Activated CD4-positive, alpha-beta T cell treated with anti-CD3 and anti-CD28 coated beads, Interleukin-2, amount 10 ng/mL, durations not matched to agents 24 days and 14 days (primary cell): ENCODE measurements around the gene CCDC142. TPM values are rescaled to one million over a fixed set of nuclear protein-coding genes. Genes with fewer than 3 reads are reported as not detected.
"Not testable (repeated sequence)": the region's sequence is repeated elsewhere in the genome, so short reads cannot be mapped to it uniquely, and the experiment has no call there.

ENCODE experiments used
- DNase-seq: peaks from one replicate; pipeline ENCODE4 v3.0.0; 2022
- H3K27ac Mint-ChIP-seq: one replicate; pipeline ENCODE4 v1.8.0; 2022; ENCODE audit warnings: mild to moderate bottlenecking, mixed read lengths
- H3K27me3 Mint-ChIP-seq: one replicate; pipeline ENCODE4 v1.8.0; 2022; ENCODE audit warnings: mixed read lengths
- H3K36me3 Mint-ChIP-seq: one replicate; pipeline ENCODE4 v1.8.0; 2022; ENCODE audit warnings: low read depth, mild to moderate bottlenecking, mixed read lengths
- H3K4me1 Mint-ChIP-seq: one replicate; pipeline ENCODE4 v1.8.0; 2021; ENCODE audit warnings: mixed read lengths
- H3K4me3 Mint-ChIP-seq: one replicate; pipeline ENCODE4 v1.8.0; 2022; ENCODE audit warnings: mild to moderate bottlenecking, moderate library complexity, mixed read lengths
- H3K9me3 Mint-ChIP-seq: one replicate; pipeline ENCODE4 v1.8.0; 2021; ENCODE audit warnings: mixed read lengths
- intact Hi-C: fragments of 100-400 bp; cut with micrococcal nuclease; formaldehyde crosslinking; loops from one replicate; pipeline ENCODE4 v1.15.1; 2023
- total RNA-seq: library from RNA; stranded (reverse); gene quantifications from 2 replicates; pipeline ENCODE4 v1.2.3, GENCODE V29; 2022

Gene CCDC142
- total RNA-seq, 1 donor from 2014 or later = 26.9 TPM

DNA sequence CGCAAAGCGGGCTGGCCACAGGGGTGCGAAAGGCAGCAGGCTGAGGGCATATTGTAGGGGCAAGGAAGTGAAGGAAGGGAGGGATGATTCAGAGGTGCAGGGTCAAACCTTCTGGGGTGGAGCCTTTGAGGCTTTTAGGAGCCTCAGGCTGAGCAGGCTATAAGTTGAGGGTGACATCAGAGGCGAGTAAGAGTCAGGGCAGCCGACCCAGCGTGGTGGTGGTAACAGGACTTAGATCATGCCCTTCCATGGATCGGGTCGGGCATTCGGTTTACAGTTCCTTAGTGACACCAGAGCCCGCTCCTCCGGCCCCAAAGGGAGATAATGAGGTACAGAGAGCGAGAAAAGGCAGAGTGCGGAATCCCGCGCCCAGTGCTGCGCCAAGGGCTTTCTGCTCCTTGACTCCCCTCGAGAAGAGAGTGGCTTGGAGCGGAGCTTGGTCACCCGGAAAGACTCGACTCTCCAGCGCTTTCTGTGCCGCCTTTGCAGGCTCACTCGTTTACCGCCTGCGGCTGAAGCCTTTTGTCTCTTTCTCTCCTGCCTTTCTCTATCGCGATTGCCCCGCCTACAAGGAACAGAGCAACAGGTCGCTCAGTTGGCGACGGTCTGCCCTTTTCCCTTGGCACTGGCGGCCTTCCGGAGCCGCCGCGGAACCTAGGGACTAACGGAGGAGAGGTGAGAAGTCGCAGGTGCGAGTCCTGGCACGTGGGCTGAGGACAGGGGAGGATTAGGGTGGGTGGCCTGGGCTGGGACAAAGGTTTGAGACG lies 15.9 kb upstream of the CCDC142 start:
- H3K4me3 Mint-ChIP-seq = peak overlapping the region; percentile 95
- peak overlapping the region; percentile 86 for H3K27ac Mint-ChIP-seq
- peaks cover 37% of the 10 kb centered on the region for H3K36me3 Mint-ChIP-seq
- peaks cover 47% of the 10 kb centered on the region for H3K27me3 Mint-ChIP-seq
- intact Hi-C loops = loop anchor here (1.0 to 2.0 kb wide), 4 partner anchors 16 to 89 kb away; partner anchors contain the start of genes AUP1, CCDC142, HTRA2 and TTC31
- no peaks in the 10 kb centered on the region for H3K9me3 Mint-ChIP-seq
- peaks cover 27% of the 10 kb centered on the region for H3K4me1 Mint-ChIP-seq
- peak; percentile 82 for DNase-seq

DNA sequence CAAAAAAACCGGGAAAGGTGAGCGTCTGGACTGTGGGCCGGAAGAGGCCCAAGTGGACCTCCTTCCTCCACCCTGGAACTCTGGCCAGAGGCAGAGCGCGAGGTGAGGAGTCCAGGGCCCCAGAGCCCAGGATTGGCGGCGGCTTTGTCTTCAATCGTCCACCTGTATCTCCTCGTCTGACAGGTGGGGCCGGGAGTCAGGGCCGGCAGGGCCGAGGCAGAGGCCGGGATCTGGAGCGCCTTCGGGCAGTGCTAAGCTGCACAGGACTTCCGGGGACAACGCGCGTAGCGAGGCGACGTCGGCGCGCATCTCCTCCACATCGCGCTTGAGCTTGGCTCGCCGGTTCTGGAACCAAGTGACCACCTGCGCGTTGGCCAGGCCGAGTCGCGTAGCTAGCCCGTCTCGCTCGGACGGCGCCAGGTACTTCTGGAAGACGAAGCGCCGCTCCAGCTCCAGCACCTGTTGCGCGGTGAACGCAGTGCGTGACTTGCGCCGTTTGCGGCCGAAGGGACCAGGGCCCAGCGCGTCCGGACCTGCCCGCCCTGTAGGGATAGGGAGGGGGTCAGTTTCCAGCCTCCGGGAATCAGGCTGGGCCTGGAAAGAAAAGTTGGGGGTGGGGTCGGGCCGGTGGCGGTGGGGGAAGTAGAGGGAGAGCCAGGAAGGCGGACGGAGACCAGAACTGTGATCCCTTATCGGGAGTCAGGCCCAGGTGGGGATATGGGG lies 15.1 kb upstream of the CCDC142 start:
- Mint-ChIP-seq H3K27ac (peak overlapping the region; percentile 86), H3K4me3 (peak overlapping the region; percentile 95), H3K27me3 (peaks cover 44% of the 10 kb centered on the region), H3K9me3 (no peaks in the 10 kb centered on the region), H3K36me3 (peaks cover 39% of the 10 kb centered on the region), H3K4me1 (peaks cover 20% of the 10 kb centered on the region)
- intact Hi-C loops = loop anchor here (1.0 to 2.0 kb wide), 3 partner anchors 15 to 89 kb away; partner anchors contain the start of genes AUP1, CCDC142, HTRA2 and TTC31
- DNase-seq = peak; percentile 83

DNA sequence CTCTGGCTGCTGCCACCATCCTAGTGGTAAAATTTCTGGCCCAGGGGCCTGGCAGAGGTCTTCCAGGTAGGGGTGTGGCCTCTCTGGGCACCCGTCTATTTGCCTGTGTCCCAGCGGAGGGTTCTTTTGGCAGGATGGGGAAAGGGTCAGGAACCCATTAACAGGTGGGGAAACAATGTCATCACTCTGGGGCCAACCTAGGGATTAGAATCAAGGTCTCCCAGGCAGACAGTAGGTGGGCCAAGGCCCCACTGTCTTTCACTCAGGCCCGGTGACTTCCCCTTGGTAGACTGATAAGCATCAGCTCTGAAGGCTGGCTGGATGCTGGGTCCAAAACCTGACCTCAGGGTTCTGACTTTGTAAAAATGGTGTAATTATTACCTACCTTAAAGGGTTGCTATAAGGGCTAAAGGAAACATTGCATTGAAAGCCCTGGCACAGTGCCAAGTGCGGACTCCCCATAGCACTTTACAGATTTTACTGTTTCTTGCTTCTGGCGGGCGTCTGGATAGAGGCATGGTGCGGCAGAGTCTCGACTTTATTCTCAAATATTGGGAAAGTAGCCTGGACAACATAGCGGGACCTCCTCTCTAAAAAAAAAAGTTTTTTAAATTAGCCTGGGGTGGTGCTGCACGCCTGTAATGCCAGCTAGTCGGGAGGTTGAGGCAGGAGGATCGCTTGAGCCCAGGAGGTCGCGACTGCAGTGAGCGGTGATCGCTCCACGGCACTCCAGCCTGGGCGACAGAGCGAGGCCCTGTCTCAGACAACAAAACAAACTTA lies 14.4 kb upstream of the CCDC142 start:
- intact Hi-C loops = no loop called here
- Mint-ChIP-seq H3K4me3 (peak overlapping the region; percentile 95), H3K4me1 (peaks cover 16% of the 10 kb centered on the region), H3K27me3 (peaks cover 38% of the 10 kb centered on the region), H3K27ac (no peak overlapping the region), H3K9me3 (no peaks in the 10 kb centered on the region), H3K36me3 (peaks cover 45% of the 10 kb centered on the region)
- no peak for DNase-seq

DNA sequence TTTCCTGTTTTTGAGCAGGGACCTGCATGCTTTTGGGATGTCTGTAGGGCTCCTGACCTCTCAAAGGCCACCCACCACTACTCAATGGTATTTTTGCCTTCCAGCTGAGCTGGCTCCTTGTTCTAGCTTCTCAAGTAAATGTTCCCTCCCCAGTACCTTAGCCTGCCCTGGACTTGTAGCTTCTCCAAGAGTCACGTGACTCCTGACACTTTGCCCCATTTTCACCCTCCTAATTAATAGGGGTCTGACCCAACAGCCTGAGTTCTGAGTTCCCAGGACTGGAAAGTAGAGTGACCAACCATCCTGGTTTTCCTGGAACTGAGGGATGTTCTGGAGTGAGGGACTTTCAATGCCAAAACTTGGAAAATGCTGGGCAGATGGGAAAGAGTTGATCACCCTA lies 12.6 kb upstream of the CCDC142 start:
- no peak for DNase-seq
- intact Hi-C loops = no loop called here
- no peak overlapping the region for H3K4me3 Mint-ChIP-seq
- peaks cover 47% of the 10 kb centered on the region for H3K36me3 Mint-ChIP-seq
- no peak overlapping the region for H3K27ac Mint-ChIP-seq
- H3K4me1 Mint-ChIP-seq = peaks cover 9% of the 10 kb centered on the region
- peaks cover 20% of the 10 kb centered on the region for H3K27me3 Mint-ChIP-seq
- no peaks in the 10 kb centered on the region for H3K9me3 Mint-ChIP-seq

DNA sequence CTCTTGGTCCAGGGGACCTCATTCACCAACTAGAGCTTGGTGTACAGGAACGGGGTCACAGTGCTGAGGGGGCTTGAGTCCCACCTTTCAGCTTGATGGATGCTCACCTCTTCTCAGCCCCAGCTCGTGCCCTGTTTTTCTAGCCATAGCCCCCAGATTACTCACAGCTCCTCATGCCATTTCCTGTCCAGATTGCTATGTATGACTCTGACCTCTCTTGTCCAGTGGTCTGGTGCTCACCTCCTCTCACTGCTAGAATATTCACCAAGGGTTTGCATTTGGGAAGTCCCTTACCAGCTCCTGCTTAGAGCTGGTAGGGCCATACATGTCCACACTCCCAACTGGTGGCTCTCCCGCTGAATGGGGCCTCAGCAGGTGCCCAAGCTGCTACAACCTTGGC lies 10.7 kb upstream of the CCDC142 start:
- Mint-ChIP-seq H3K27me3 (peaks cover 6% of the 10 kb centered on the region), H3K4me1 (peaks cover 6% of the 10 kb centered on the region), H3K9me3 (no peaks in the 10 kb centered on the region), H3K27ac (no peak overlapping the region), H3K36me3 (peaks cover 52% of the 10 kb centered on the region), H3K4me3 (no peak overlapping the region)
- intact Hi-C loops = no loop called here
- no peak for DNase-seq

DNA sequence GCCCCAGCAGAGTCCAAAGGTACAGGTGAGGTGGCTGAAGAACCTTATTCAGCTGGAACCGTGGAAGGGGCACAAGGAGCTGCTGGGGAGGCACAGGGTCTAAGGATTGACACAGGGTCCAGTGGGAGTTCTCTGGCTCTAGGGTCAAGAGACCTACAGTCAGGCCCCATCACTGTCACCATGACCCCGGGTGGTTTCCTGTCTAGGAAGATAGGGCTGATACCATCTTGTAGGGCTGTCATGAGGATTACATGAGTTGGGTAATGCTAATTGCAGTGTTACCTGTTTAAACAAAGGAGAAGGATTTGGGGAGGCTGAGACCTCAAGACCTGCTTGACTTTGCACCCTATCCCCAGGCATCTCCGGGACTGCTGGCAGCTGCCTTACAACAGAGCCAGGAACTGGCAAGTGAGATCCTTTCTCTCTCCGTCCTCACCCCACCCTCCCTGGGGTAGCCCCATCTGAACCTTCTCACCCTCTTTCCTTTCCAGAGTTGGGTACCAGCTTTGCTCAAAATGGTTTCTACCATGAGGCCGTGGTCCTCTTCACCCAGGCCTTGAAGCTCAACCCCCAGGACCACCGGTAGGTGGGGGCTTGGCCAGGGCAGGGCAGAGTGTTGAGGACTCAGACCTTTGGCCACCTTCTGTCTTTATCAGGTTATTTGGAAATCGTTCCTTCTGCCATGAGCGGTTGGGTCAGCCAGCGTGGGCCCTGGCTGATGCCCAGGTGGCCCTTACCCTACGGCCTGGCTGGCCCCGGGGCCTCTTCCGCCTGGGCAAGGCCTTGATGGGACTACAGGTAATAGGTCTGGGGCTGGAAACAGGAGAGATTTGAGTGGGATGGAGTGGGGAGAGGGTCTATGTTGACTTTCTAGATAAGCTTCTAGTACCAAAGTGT lies 9.1 kb upstream of the CCDC142 start:
- intact Hi-C loops = no loop called here
- peaks cover 3% of the 10 kb centered on the region for H3K4me1 Mint-ChIP-seq
- no peaks in the 10 kb centered on the region for H3K9me3 Mint-ChIP-seq
- DNase-seq = no peak
- peaks cover 49% of the 10 kb centered on the region for H3K36me3 Mint-ChIP-seq
- no peak overlapping the region for H3K27ac Mint-ChIP-seq
- no peaks in the 10 kb centered on the region for H3K27me3 Mint-ChIP-seq
- H3K4me3 Mint-ChIP-seq = no peak overlapping the region

DNA sequence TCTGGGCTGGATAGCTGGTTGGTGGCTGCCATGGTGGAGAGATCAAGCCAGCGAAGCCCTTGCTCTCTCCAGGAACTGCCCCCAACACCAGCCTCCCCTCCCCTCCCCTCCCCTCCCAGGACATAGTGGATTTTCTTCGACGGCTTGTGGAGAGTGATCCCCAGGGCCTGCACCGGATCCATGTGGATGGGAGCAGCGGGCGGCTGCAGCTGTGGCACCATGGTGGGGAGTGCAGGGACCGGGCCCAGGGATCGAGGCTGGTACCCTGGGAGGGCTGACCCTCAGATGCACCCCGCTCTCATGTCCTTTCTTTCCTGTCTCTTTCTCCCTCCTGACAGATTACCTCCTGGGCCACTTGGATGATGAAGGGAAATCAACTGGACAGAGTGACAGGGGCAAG lies 7.1 kb upstream of the CCDC142 start:
- H3K4me3 Mint-ChIP-seq = no peak overlapping the region
- H3K36me3 Mint-ChIP-seq = peaks cover 51% of the 10 kb centered on the region
- no peaks in the 10 kb centered on the region for H3K27me3 Mint-ChIP-seq
- intact Hi-C loops = no loop called here
- H3K9me3 Mint-ChIP-seq = no peaks in the 10 kb centered on the region
- H3K4me1 Mint-ChIP-seq = peaks cover 6% of the 10 kb centered on the region
- no peak for DNase-seq
- no peak overlapping the region for H3K27ac Mint-ChIP-seq

DNA sequence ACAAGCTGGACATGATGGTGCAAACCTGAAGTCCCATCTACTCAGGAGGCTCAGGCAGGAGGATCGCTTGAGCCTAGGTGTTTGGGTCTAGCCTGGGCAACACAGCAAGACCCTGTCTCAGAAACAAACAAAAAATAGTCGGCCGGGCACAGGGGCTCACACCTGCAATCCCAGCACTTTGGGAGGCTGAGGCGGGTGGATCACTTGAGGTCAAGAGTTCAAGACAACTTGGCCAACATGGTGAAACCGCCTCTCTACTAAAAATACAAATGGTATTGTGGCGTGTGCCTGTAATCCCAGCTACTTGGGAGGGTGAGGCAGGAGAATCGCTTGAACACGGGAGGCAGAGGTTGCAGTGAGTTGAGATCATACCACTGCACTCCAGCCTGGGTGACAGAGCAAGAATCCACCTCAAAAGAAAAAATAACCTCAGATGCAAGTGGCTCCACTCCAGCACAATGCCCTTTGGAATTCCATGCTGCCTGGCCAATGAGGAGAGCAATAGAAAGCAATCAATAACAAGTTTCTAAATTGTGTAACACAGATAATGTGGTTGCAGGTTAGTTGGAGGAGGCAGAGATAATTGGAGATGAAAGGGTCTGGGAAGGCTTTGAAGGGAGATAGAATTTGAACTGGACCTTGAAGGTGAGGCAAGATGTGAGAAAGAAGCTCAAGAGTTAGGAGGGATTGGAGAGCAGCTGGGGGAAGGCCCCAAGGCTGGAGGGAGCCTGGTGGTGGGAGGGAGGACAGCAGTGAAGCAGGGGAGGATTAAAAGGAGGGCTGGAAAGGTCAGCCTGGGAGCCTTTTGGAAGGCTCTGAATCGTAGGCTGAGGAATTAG lies 6.1 kb upstream of the CCDC142 start:
- no peak overlapping the region for H3K27ac Mint-ChIP-seq
- no peaks in the 10 kb centered on the region for H3K9me3 Mint-ChIP-seq
- H3K36me3 Mint-ChIP-seq = peaks cover 46% of the 10 kb centered on the region
- DNase-seq = no peak
- no peaks in the 10 kb centered on the region for H3K27me3 Mint-ChIP-seq
- intact Hi-C loops = no loop called here
- no peak overlapping the region for H3K4me3 Mint-ChIP-seq
- H3K4me1 Mint-ChIP-seq = peaks cover 10% of the 10 kb centered on the region

DNA sequence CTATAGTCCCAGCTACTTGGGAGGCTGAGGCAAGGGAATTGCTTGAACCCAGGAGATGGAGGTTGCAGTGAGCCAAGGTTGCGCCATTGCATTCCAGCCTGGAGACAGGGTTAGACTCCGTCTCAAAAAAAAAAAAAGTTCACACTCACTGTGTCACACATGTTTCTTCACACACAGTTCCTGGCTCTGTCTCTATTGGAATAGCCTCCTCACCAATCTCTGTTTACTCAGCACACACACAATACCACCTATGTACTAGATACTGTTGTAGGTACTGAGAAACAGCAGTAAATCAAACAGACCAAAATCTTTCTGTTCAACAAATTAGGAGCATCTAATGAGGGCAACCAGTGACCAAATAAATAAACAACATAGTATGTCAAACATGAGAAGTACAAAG lies 3.3 kb upstream of the CCDC142 start:
- Mint-ChIP-seq H3K27ac (no peak overlapping the region), H3K4me3 (no peak overlapping the region), H3K27me3 (no peaks in the 10 kb centered on the region), H3K4me1 (peaks cover 22% of the 10 kb centered on the region), H3K36me3 (peaks cover 29% of the 10 kb centered on the region), H3K9me3 (no peaks in the 10 kb centered on the region)
- DNase-seq = no peak
- intact Hi-C loops = no loop called here

DNA sequence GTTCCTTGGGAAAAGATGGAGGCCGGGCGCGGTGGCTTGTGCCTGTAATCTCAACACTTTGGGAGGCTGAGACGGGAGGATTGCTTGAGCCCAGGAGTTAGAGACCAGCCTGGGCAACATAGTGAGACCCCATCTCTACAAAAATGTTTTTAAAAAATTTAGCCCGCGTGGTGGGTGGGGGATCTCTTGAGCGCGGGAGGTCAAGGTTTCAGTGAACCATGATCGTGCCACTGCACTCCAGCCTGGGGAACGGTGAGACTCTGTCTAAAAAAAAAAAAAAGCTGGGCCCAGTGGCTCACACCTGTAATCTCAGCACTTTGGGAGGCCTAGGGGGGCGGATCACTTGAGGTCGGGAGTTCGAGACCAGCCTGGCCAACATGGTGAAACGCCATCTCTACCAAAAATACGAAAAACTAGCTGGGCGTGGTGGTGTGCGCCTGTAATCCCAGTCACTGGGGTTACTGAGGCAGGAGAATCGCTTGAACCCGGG lies 922 bp upstream of the CCDC142 start:
- Mint-ChIP-seq H3K4me1 (peaks cover 33% of the 10 kb centered on the region), H3K27ac (peak overlapping the region; percentile 99), H3K36me3 (peaks cover 30% of the 10 kb centered on the region), H3K4me3 (peak overlapping the region; percentile 91)
- peak; percentile 56 for DNase-seq
- H3K27me3 Mint-ChIP-seq, H3K9me3 Mint-ChIP-seq: not testable (repeated sequence)
- intact Hi-C loops = loop anchor here (1.0 to 2.0 kb wide), 6 partner anchors 15 to 746 kb away; partner anchors contain the start of genes AUP1, C2orf81, HTRA2 and INO80B

DNA sequence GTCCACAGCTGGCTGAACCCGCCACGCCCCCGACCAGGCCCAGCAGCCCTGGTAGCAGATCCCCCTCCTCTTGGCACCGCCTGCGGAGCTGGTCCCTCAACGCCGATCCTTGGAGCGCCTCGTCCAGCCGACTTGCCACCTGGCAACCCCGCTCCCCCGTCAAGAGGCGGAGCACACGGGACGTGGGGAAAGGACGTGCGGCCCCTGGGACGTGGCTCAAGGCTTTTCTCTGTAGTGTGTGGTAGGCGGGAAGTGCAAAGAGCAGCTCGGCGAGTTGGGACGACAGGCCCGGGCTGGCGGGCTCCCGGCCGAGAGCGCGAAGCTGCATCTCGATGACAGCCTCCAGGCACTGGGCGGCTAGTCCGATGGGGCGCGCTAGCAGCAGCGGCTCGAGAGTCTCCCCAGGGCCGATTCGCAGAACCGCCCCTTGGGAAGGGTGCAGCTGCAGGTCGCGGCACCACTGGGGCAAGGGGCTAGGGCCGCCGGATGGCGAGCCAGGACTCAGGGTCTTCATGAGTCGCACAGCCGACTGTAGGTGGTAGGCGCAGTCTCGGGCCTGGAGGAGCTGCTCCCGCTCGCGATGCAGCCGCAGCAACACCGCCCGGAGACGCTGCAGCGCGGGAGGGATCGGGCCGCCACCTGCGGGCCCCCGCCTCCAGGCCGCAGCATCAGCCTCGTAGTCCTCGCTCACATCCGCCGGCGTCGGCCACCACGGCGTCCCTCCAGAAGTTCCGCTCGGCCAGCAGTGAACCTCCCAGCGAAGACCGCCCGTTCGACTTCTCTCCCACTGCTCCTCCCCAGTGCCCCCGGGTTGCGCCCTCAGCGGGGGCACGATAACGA lies 617 bp downstream of the CCDC142 start:
- intact Hi-C loops = loop anchor here (1.0 to 2.0 kb wide), 3 partner anchors 10 to 61 kb away; partner anchors contain the start of genes C2orf81, LBX2, MRPL53 and WDR54
- DNase-seq = peak; percentile 90
- no peaks in the 10 kb centered on the region for H3K9me3 Mint-ChIP-seq
- H3K27ac Mint-ChIP-seq = peak overlapping the region; percentile 99
- H3K4me3 Mint-ChIP-seq = peak overlapping the region; percentile 91
- H3K27me3 Mint-ChIP-seq = no peaks in the 10 kb centered on the region
- peaks cover 33% of the 10 kb centered on the region for H3K4me1 Mint-ChIP-seq
- peaks cover 35% of the 10 kb centered on the region for H3K36me3 Mint-ChIP-seq
